ENCODE results near the gene PEX12.
"Not testable (repeated sequence)": the region's sequence is repeated elsewhere in the genome, so short reads cannot be mapped to it uniquely, and the experiment has no call there.

Gene PEX12

DNA sequence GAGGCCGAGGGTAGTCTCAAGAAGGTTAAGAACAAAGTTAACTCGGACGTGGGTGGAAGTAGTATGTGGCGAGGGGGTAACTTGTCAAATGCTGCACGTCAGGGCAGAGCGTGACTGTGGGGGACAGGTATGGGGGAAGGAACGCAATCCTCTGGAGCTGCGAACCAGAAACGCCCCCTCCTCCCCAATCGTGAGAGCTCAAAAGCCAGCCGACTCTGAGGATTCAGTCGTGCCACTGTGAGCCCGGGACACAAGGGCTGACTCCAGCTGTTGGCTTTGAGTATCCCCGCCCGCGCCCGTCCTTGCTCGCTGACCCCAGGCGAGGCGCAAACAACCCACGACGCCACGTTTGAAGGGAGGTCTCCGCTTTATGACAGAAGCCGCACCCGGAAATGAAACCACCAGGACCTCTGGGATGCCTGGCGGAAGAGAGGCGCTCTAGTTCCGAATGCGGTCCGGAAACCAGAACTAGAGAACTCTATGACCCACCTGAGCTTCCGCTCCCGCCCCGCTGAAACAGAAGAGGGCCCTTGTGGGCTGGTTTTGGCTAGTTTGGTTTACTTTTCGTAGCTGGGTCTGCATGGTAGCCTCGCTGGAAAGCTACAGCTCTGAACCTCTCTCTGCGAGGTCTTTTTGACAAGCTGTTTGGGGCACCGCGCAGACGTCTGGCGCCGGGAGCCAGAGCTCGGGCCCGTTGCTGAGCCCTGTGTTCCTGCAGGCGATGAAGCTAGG is at the start of gene PEX12:
PEX12 (minus strand) TSS at position 375 of the 732 bp plus-strand sequence. CDS start 550 bp downstream, outside the sequence.
- DNase-seq (ENCODE audit: low read depth), result peak; percentile 77

DNA sequence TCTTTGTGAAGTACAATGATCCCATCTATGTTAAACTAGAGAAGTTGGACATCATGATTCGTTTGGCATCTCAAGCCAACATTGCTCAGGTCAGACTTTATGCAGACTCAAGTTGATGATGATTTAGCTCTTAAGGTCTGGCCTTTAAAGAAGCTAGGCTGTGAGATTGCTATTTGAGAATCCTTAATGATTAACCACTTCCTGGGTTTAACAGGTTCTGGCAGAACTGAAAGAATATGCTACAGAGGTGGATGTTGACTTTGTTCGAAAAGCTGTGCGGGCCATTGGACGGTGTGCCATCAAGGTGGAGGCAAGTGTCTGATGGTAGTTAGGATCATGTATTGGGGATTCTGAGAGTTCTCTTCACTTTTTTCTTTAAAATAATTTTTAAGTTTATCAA is 49.0 kb upstream of the PEX12 start:
- DNase-seq (ENCODE audit: low read depth), result no peak

DNA sequence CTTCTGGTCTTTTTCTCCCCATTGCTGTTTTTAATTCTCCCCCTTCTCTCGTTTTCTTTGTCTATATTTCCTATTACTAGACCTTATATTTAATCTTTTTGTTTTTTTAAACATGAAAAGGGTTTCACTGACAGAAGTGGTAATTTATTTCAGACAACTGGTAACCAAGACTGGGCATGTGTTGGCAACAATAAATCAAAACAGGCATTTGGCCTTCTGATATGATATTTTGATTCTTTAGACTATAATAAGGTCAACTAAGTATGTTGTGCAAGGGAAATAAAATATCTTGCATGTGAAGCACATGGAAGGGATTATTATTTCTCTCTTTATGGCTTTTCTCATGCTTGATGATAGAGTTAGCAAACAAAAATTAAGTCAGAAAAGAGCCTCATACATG is 43.4 kb upstream of the PEX12 start:
- no peak for DNase-seq (ENCODE audit: low read depth)

DNA sequence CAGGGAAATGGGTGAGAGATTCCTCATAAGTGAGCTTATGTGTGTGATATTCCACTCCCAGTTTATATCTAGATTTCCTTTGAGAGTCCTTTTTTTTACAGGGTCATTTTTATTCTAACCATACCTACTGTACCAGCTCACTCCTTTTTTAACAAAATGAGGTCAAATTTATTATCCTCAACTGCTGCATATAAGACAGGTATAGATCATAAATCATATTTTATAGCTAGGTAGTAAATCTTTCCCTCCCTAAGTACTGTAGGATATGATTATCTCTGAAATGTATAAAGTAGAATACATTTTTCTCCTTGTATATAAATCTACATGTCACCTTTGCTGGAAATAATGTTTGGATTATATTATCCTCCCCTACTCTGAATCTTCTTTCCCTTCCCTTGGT is 40.3 kb upstream of the PEX12 start:
- DNase-seq (ENCODE audit: low read depth), result no peak

DNA sequence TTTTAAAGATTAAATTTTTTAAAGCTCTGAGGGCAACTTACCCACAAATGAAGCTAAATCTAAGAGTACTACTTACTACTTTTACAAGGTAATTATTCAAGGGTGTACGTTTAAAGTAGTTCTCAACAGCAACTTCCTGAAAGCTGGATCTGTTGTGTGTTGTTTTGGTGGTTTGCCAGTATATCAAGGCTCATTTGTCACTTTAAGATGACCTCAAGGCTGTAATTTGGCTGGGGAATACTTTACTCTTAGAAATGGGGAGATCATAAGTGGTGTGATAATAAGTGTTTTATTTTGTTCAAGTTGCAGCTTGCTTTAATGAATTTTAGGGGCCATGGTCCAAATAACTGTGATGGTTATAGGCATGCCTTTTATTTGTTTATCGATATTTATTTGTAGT is 39.1 kb upstream of the PEX12 start:
- no peak for DNase-seq (ENCODE audit: low read depth)

DNA sequence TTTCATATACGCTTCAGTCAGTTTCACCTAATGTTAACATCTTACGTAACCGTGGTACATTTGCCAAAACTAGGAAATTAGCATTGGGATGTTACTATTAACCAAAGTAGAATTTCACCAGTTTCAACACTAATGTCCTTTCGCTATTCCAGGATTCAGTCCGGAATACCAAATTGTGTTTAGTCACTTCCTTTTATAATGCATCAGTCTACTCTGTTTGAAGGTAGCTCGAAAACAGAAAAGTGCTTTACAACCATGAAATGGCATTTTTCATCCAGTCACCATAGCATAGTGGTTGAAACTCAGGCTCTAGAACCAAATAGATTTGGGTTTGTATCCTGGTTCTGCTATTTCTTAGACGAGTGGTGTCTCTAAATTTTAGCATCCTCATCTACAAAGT is 38.2 kb upstream of the PEX12 start:
- DNase-seq (ENCODE audit: low read depth), result no peak

DNA sequence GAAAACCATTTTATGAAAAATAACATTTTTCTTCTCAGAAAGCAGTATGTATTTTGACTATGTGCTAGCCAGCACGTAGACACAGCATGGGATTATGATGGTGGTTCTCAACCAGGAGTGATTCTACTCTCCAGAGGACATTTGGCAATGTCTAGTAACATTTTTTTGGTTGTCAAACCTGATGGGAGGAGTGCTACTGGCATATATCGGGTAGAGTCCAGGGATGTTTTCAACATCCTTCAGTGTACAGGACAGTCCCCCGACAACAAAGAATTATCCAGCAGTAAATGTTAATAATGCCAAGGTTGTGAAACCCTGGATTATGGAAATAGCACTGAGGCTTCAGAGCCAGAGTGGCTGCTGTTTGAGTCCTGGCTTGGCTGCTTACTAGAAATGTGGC is 36.4 kb upstream of the PEX12 start:
- no peak for DNase-seq (ENCODE audit: low read depth)

DNA sequence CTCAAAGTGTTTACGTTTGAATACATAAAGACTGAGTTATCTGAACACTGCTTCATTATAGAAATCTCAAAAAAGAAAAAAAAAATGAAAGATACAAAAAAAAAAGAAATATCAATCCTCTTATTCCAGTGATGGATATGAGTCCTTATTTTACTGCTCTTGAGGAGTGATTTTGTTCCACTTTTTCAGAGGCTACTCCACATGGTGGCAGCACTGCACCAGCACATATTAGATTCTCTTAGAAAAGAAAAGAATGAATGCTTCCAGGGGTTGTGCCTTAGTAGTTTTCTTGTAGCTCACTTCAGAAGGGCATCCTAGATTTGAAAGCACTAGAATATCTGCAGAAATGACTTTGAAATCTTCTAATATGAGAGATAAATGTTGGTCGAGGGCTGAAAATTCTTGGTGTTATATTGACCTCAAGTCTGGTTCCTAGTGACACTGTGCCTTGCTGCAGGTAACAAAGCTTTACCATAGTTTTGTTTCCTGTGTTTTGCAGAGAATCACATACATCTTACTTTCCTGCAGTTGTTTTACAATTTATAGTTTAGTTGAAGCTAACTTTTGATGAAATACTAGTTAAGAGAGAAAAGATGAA is 34.7 kb upstream of the PEX12 start:
- DNase-seq (ENCODE audit: low read depth), result peak; percentile 23

DNA sequence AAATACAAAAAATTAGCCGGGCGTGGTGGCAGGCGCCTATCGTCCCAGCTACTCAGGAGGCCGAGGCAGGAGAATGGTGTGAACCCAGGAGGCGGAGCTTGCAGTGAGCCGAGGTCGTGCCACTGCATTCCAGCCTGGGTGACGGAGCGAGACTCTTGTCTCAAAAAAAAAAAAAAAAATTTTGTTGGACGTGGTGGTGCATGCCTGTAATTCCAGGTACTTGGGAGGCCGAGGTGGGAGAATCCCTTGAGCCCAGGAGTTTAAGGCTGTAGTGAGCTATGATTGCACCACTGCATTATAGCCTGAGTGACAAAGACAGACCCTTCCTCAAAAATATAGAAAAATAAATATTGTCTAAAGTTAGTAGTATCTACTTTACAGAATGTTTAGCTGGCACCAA is 32.4 kb upstream of the PEX12 start:
- DNase-seq (ENCODE audit: low read depth), result not testable (repeated sequence)

DNA sequence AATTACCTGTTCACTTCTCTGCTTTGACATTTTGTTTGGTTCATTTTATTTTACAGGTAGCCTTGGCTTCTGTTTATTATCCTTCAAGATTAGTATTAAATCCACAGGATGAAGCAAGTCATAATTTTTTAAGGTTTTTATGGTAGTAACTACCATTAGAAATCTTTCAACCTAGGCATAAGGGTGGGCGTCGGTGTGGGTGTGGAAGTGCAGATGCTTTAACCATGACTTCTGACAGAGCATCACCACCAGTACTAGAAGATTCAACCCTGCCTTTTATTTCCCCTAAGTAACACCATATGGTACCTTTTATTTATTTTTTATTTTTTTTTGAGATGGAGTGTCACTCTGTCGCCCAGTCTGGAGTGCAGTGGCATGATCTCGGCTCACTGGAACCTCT is 31.5 kb upstream of the PEX12 start:
- no peak for DNase-seq (ENCODE audit: low read depth)

DNA sequence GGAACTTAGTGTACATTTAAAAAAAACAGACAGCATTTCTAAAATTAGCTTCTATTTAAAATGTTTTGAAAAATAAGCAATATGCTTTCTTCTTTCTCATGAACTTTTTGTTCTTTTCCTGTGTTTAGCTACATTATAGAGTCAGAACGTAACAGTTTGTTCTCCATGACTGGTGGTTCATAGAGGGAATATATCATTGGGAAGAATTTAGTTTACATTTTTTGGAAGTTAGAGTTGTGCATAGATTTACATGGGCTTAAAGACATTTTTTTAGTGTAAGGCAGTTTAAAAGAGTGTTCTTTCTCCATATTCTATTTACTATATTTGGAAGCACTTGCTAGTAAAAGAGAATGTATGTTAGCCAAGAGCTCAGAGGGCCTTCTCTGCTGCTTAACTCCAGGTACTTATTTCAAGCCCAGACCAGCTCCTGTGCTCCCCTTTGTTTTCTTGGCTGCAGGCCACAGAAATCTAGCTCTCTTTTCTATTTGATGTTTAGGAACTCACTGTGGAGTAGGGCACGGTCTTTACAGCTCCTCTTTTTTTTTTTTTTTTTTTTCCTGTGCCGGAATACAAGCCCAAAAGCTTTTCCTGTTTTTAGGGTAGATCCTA is 29.0 kb upstream of the PEX12 start:
- no peak for DNase-seq (ENCODE audit: low read depth)

DNA sequence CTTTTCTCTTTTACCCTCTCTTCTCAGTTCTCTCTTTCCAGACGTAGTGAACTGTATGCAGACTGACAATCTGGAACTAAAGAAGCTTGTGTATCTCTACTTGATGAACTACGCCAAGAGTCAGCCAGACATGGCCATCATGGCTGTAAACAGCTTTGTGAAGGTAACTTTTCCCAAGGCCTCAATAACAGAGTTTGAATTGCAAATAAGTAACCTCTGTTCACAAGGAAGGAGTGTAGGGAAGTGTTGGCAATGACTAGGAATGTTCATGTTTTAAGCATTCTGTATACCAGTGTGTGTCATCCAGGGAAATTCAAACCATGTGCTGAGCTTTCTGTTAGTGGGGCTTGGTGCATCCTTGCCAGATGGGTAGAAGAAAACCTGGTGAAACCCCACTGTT is 27.3 kb upstream of the PEX12 start:
- DNase-seq (ENCODE audit: low read depth), result no peak

DNA sequence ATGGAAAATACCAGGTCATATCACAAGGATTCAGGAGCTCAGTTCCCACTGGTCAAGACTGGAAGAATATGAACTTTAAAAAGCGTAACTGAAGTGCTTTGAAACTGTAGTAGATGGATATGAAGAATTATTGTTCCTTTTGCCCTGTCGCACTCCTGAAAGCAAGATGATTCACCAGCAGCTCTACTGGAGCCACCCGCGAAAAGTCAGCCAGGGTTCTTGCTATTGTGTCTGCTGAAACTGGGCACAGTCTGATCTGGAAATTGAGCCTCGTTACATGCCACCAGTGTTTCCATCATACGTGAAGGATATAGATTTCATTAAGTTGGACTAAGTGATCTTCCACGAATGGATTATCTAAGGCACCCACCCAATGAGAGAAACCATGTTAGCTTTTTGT is 25.3 kb upstream of the PEX12 start:
- no peak for DNase-seq (ENCODE audit: low read depth)

DNA sequence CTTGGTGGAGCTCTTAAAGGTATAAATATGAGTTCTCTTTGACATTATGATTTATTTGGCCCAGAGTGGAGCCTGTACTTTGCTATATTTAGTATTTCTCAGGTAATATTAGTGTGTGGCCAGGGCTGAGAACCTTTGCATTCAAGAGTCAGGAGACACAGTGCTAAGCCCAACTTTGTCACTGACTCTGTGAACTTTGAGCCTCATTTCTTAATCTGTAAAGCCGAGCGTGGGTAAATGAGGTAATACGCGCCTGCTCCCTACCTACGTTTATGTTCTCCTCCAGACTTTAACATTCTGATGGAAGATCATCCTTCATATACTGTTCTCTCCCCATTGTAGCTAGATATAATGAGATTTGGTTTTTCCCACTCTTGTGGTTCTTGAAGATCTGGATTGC is 19.2 kb upstream of the PEX12 start:
- DNase-seq (ENCODE audit: low read depth), result no peak

DNA sequence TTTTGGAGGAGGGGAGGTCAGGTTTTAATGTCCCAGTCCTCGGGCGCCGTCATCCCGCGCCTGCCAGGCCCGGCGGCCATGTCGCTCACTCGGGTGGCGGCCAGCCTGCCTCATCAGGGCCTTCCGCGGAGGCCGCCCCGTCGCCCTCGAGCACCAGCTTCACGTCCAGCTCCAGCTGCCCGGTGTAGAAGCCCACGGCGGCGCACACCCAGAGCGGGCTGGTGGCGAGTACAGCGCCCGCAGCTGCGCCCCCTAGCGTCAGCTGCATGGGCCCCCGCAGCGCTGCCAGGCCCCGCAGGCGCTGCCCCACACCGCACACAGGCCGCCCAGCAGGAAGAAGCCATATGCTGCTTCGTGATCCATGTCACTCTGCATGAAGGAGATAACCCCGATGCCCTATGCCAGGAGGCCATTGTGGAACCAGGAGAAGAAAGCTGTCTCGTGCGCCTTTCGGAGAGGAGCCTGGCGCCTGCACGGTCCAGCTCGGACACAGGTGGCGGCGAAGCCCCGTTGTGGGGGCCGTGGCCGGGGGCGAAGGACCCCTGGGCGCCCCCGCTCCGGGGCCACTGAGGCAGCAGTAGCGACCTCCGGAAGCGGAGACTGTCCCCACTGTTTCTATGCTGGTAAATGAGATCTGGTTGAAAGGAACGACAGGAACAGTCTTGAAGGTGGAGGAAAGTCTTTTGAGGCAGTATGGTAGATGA is 18.3 kb upstream of the PEX12 start:
- no peak for DNase-seq (ENCODE audit: low read depth)

DNA sequence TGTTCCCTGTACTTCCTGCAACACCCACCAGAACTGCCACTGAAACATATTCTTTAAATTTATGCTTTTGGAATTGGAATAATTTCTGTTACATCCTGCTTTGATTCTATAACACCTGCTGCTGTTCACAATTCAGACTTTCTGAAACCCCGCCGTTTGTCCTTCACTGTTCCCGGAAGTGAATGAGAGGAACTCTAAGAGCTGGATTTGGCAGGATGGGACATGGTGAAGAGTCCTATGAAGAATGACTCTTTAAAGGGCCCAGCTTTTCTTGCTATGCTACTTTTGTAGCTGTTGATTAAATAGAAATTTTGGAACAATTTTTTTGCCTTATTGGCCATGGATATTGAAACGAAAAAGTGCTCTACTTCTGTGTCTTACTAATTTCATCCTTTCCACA is 17.7 kb upstream of the PEX12 start:
- no peak for DNase-seq (ENCODE audit: low read depth)

DNA sequence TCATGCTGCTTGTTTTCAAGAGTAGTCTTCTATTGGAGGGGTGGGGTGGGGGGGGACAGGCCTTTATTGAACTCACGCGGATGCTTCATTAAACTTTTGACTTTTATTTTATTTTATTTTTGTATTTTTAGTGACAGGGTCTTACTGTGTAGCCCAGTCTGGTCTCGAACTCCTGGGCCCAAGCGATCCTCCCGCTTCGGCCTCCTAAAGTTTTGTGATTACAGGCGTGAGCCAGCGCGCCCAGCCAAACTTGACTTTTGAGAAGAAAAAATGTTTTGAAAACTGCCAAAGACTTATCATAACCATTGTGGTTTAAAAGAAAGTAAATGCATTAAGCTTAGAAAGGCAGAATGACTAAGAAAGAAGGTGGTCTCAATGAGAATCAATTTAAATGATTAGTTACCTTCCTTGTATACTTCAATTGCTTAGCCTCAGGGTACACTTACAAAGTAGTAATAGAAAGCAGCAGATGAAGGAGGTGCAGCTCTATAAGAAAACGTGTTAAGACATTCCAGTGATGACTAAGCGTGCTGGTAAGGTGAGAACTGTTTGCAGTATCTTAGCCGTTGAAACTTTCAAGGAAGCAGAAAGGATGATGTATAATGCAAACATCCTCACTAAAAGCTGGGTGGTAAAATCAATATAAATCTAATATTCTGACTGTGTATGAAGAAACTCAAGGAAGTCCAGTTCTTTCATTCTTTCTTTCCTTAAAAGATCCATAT is 10.0 kb upstream of the PEX12 start:
- no peak for DNase-seq (ENCODE audit: low read depth)

DNA sequence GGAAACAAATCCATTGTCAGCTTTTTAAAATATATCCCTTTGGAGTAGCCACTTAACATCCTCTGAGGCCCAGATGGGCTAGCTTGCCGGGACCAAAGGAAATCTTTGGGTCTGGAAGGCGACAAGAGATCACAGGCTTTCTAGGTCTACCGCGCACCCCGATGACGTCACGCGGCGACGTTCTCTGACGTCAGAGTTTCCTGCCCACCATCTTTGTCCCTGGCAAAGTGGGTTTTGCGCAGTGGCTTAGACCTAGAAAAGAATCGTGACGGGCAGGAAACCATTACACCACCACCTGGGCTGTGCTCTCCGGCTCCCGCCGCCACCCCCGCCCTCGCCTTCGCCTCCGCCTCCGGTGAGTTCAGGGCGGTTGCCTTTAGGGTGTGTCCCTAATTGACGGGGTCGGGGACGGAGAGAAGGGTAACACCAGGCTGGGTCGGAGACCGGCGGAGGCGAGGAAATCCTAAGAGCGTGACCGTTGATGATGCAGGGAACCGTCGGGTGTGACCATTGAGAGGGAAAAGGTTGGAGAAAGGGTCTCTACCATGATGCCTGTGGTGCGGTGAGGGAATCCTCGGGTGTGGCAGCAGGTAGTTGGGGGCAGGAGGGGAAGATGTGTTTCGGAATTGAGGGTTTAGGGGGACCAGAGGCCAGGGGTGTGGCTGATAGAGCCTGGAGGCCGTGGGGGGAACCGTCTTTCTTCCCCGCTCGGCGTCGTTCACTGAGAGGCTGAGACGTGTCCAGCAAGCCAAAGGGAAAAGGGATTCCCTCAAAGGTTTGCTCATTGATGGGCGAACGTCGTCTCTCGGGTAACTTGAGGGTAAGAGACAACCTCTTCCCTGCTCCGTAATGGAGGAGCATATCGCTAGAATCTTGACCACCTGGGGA is 8.9 kb upstream of the PEX12 start, which contains the start of gene AP2B1:
AP2B1 (plus strand) TSS at position 249 of the 888 bp plus-strand sequence. CDS start 6,709 bp downstream, outside the sequence.
- peak; percentile 95 for DNase-seq (ENCODE audit: low read depth)

DNA sequence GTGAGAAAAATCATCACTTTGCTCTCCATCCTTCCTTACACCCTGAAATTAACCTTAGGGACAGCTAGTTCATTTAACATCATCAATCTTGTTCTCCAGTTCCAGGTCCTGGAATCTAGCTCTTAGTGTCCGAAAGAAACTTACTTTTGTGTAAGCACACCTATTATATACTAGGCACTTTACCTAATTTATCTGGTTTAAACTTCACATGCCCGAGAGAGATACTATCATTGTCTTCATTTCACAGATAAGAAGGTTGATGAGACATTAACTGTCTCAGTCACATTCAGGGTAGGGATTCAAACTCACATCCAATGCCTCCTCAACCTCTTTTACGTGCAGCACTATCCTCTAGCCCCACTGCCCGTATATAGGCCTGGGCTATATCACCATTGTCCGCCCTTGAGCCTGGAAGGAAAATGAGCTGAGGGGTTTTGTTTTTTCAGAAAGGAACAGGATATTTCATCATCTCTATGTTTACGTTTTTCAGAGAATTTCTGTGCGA is 8.2 kb upstream of the PEX12 start:
- DNase-seq (ENCODE audit: low read depth), result no peak

DNA sequence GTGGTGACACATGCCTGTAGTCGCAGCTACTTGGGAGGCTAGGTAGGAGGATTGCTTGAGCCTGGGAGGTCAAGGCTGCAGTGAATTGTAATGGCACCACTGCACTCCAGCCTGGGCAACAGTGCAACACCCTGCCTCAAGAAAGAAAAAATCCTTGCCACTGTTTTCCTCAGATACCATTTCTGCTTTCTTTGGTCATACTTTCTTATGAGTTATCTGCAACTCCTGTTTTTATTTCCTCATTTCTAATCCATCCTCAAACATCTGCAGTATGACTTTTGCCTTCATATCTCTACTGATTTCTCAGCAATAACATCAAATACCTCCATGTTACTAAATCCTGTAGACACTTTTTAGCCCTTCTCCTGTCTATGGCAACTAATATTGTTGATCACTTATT is 5.7 kb upstream of the PEX12 start:
- DNase-seq (ENCODE audit: low read depth), result no peak

DNA sequence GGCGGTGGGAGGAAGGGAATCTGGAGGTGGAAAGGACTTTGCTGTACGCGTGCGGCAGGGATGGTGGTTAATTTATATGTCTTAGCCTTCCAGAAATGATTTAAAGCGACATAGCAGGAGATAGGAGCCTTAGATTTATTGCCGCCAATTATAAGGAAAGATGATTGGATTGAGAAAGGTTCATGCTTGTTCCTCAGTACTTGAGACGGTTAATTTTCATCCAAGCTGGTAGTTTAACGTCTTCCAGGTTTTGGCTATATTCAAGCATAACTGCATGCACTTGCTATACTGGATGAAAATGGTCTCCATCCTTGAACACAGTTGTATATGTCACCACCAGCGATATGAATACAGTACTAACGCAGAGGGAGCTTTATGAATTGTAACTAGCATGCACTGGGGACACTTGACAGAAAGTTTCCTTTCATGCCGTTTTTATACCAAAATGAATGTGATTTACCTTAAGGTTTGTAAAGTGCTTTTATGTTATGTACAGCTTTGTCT is 610 bp upstream of the PEX12 start:
- no peak for DNase-seq (ENCODE audit: low read depth)
